Astrocyte of the cerebellum (primary cell): ENCODE data around the gene MCRS1.

Experiments
- DNase-seq: peaks from one replicate; pipeline ENCODE4 v3.0.0-alpha.2; 2011; ENCODE audit warnings: low read depth
- H3K4me3 ChIP-seq: 2 replicates; pipeline ENCODE4 v1.5.1; 2011; ENCODE audit warnings: mild to moderate bottlenecking, low read depth, low read length, moderate library complexity
- in situ Hi-C: cut with HindIII; loops from 2 replicates; pipeline ENCODE4 v1.10.0; 2017; ENCODE audit warnings: low sequenced_read_pairs
- TF ChIP-seq, protein P1 (sequence below): IDR thresholded peaks from 2 replicates; pipeline ENCODE4 v1.5.1; 2012; ENCODE audit warnings: low read length, low read depth, moderate library complexity, mild to moderate bottlenecking; ENCODE audit errors: missing control alignments

The MCRS1 gene

DNA sequence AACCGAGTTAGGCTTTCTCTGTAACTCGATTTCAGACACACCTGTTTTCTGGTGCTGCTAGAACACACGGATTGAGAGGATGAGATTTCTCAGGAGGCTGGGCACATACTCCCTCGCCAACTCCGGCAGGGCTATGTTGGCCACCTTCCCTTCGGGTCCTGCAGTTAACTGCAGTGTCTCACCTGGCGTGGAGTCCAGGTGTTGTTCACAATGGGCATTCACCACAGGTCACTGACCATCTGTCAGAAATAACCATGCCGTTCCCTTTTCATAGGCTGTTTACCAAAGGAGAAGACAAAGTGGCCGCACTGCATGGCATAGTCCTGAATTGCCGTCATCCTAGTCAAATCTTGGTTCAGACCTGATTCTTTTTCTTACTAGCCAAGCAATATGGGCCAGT lies 34.6 kb downstream of the MCRS1 start:
- TF ChIP-seq, protein P1, sequence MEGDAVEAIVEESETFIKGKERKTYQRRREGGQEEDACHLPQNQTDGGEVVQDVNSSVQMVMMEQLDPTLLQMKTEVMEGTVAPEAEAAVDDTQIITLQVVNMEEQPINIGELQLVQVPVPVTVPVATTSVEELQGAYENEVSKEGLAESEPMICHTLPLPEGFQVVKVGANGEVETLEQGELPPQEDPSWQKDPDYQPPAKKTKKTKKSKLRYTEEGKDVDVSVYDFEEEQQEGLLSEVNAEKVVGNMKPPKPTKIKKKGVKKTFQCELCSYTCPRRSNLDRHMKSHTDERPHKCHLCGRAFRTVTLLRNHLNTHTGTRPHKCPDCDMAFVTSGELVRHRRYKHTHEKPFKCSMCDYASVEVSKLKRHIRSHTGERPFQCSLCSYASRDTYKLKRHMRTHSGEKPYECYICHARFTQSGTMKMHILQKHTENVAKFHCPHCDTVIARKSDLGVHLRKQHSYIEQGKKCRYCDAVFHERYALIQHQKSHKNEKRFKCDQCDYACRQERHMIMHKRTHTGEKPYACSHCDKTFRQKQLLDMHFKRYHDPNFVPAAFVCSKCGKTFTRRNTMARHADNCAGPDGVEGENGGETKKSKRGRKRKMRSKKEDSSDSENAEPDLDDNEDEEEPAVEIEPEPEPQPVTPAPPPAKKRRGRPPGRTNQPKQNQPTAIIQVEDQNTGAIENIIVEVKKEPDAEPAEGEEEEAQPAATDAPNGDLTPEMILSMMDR: no peak
- no peak for DNase-seq
- in situ Hi-C loops: no loop called here
- H3K4me3 ChIP-seq: no peak overlapping the region

DNA sequence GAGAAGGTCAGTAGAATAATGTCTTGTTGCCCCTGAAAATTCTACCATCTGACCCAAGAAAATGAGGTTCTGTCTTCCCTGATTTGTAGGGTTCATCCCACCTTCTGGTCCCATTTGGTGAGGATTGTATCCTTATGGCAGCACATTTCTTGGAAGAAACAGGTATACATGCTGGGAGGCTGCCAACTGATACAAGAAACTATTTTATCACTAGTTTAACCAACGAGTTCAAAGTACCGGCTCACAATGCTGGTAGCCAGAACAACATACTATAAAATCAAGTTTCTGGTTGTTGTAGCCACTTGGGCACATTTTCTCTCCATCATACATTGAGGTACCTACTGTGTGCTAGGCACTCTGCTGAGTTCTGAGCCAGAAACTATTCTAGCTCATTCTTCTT lies 36.2 kb downstream of the MCRS1 start:
- no peak for DNase-seq
- in situ Hi-C loops: no loop called here
- no peak overlapping the region for H3K4me3 ChIP-seq
- TF ChIP-seq, protein P1: no peak

DNA sequence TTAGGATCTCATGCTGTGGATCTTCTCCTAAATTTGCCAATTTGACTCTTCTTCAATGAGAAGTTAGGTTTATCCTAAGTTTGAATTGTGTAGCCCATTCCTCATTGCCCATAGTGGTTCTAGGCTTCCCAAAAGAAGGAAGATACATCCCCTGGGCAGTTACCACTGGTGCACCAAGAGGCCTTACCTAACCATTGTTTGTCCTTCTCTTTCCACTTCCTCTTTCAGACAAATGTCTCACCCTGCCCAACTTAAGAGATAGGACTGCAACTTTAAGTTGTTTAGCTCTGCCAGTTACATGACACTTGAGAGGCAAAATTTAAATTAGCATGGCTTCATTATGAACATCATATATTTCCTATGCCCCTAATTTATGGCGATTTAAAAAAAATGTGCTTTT lies 38.5 kb downstream of the MCRS1 start:
- no peak overlapping the region for H3K4me3 ChIP-seq
- DNase-seq: no peak
- TF ChIP-seq, protein P1: no peak
- in situ Hi-C loops: no loop called here

DNA sequence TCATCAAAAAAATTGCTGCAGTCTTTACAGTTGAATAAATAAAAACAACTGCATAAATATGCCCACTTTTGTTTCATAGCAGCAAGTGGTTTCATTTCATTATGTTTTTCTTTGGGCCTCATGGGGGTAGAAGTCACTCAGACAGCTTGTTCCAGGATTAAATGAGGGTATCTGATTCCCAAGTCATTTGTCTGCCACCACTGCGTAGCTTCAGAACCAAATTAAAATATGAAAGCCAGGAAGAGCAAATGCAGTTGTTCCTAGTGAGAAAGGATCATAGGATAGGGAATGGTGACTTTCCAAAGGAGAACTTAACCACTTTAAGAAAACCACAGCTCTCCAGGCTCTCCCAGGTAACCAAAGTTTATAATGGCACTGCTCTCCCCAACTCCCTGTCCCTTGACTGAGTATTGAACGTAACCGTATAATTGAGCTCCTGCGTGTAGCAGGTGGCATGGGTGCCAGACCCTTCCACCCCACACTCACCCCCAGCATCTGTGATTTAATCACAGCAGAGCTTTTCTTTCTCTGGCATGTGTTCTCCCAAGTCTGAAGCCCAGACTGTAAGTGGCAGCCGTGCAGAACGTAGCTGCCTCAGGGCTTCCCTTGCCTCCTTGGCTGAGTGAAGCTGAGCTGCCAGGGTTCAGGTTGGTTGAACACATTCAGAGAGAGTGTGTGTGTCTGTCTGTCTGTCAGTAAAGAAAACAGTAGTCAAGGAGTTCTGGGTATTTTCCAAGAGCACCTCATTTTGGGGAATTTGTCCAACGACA lies 40.4 kb downstream of the MCRS1 start:
- no peak overlapping the region for H3K4me3 ChIP-seq
- no peak for DNase-seq
- in situ Hi-C loops: no loop called here
- TF ChIP-seq, protein P1: no peak

- in situ Hi-C loops: no loop called here
- no peak overlapping the region for H3K4me3 ChIP-seq
- no peak for DNase-seq
- TF ChIP-seq, protein P1: no peak
These were observed 42.0 kb downstream of the MCRS1 start for GRCh38 chr12:49525942-49526341.

GRCh38 chr12:49524660-49525324 lies 43.1 kb downstream of the MCRS1 start:
- no peak for DNase-seq
- TF ChIP-seq, protein P1: no peak
- in situ Hi-C loops: no loop called here

More at GRCh38 chr12:49524660-49525324, 43.1 kb downstream of the MCRS1 start:
- H3K4me3 ChIP-seq: no peak overlapping the region
